CD4-positive, alpha-beta T cell treated with Interleukin-15 for 4 hours (primary cell): ENCODE measurements around the gene CISTR.
A peak's percentile ranks its signal among the peaks of the same experiment; 100 is the strongest.
"Not testable (repeated sequence)": the region's sequence is repeated elsewhere in the genome, so short reads cannot be mapped to it uniquely, and the experiment has no call there.

Experiments used
- DNase-seq: peaks from one replicate; pipeline ENCODE4 v3.0.0-alpha.2; 2020; ENCODE audit warnings: low spot score

The CISTR gene

GRCh38 chr12:53762793-53763192, 11.0 kb upstream of the CISTR start:
- not testable (repeated sequence) for DNase-seq

GRCh38 chr12:53761306-53761705, 9.5 kb upstream of the CISTR start:
- DNase-seq = no peak

DNA sequence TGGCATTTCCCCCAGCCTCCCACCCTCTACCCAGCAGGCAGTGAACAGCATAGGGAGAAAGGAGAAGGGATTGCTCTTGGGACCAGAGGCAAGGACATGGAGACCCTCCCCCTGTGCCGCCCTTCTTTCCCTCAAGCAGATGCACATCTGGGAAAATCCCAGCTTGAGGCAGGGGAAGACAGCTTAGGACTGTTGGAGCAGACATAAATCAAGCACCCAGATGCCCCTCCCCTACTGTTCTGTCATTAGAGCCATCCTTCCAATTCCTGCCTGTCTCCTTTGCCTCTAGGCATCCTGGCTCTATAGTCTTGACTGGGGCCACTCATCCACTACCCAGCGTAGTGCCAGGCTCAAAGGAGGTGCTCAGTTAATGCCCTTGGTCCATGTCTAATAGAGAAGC, 7.5 kb upstream of the CISTR start:
- DNase-seq = no peak

- DNase-seq = no peak
Observed at GRCh38 chr12:53758730-53759103, 6.9 kb upstream of the CISTR start.

DNA sequence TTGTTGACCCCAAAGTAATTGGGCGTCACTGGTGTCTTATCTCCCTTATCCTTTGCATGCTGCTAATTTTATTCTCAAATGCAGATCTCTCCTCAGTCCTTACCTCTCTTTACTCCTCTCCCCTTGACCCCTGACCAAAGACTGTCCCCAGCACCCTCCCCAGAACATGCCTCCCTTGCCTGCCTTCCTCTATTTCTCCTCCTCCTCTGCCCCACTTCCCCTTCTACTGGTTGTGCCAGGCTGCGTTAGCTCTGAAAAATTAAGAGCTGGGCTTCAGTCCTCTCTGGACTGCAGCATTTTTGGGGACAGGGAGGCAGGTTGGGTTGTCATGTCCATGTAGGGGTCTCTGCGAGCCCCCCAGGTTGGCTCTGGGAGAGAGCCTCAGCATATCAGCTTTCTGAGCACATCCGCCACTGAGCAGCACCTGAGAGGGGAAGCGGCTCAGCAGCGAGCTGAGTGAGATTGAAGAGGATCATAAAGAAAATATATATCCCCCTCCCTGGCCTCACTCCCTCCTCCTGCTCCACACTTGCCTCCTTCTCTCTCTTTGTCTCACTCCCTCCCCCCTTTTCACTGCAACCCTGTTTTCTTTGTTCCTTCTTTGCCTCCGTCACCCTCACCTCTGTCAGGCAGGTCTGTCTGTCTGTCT, 6.4 kb upstream of the CISTR start:
- DNase-seq = no peak

DNA sequence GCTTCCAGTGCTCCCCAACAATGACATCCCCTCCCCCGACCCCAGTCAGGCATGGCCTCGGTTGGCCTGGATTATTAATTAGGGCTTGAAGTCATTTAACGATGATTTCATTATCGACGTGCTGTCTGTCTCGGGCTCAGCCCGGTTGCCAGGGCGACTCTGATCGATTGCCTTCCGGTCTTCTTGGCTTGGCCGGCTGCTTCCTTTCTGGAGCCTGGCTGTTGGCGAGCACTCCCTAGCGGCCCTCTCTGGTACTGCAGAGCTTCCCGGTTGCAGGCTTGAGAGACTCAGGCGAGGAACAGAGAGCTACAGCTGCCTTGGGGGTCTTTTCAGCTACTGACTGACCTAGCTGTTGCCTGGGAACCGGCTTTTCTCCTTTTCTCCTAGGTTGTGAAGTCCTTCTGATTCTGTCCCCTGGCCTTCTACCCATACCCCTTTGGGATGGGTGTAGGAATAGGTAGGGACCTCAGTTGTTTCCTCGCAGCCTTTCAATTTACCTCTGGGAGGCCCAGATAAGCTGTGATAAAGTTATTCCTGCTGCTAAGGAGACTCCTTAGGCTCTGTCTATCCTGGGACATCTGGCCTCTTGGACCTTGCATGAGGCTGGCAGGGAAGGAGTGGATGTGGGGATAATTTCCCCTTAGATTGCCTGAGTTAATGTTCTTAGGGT, 5.5 kb upstream of the CISTR start:
- peak; percentile 82 for DNase-seq

- DNase-seq = no peak
Observed at GRCh38 chr12:53756300-53757100, 4.7 kb upstream of the CISTR start.

- no peak for DNase-seq
Observed at GRCh38 chr12:53755893-53756292, 4.1 kb upstream of the CISTR start.

GRCh38 chr12:53755451-53755891, 3.7 kb upstream of the CISTR start:
- no peak for DNase-seq

DNA sequence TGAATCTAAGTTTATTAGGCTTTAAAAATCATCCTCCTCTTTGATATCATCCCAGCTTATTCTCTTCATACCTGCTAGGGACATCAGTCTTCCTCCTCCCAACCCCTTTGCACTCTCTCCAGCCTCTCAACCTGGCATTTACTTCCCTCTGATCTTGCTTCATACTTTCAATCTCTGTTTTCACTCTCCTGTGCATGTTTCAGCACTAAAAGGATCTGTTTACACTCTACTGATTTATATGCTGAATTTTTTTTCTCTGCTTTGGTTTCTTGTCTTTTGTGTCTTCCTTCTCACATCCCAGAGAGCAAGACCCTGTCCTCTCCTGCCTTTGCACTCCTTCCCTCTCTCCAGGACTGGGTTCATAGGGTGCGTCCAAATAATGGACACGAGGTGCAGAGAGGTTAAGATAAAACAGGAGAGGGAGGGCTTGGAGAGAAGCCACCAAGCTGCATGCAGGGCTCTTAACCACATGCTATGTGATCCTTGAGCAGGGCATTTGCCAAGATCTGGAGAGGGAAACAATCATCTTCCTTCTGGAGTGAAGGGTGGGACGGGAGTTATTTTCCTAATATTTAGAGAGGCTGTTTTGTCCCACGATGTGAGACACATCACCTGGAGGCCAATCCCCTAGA, 3.0 kb upstream of the CISTR start:
- DNase-seq = no peak

GRCh38 chr12:53754188-53754585, 2.4 kb upstream of the CISTR start:
- DNase-seq = no peak

GRCh38 chr12:53752621-53753020, 842 bp upstream of the CISTR start:
- DNase-seq = no peak

DNA sequence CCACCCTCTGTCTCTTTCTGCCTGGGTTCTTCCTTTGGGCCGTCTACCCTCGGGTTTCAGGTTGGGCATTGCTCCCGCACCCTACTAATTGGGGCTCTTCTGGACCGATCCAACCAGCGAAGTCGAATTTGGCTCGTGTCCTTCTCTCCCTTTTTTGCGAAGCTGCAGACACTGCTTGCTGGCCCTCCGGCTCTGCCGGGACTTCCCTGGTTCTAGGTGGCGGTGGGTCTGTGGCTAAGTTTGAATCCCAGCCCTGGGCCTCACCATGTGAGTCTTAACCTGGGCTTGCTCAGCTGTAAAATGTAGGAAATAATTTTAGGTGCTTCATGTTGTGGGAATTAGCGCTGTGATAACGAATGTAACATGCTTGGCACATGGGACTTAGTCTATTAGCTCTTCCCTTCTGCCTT, 418 bp upstream of the CISTR start:
- DNase-seq = no peak

GRCh38 chr12:53750812-53751335, 905 bp downstream of the CISTR start:
- no peak for DNase-seq

DNA sequence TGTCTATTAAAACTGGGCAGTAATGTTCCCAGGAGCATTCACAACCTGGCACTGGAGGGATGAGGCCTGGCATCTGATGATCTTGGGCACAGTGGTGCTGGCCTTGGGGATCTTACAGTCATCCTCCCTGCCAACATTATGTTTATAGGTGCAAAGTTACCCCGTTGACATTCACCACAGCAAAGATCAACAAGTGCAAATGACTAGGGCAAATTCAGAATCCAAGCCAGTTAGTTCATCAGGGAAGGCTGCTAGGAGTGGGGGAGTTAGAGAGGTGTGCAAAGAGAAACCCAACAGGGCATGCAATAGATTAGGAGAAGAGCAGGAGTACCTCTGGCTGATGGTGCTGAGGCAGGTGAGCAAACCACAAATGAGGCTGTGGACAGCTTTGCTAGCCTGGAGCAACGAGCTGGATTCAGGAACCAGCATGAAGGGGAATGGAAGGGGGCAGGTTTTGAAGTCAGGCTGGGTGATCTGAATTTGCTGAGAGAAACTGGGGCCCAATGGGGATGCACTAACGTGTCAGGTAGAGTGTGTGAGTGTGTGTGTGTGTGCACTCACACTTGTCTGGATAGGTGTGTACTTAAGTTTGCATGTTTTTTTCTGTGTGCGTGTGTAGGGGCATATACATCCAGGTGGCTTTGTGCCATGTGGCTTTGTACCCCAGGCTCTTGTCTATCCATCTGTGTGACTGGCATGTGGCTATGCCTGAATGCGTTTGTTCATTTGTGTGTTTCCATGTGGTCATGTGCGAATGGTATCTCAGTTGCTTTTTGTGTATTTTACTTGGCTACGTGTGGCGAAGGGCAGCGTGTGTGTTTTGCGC, 1.6 kb downstream of the CISTR start:
- no peak for DNase-seq

- no peak for DNase-seq
Observed at GRCh38 chr12:53748072-53748840, 3.5 kb downstream of the CISTR start.

DNA sequence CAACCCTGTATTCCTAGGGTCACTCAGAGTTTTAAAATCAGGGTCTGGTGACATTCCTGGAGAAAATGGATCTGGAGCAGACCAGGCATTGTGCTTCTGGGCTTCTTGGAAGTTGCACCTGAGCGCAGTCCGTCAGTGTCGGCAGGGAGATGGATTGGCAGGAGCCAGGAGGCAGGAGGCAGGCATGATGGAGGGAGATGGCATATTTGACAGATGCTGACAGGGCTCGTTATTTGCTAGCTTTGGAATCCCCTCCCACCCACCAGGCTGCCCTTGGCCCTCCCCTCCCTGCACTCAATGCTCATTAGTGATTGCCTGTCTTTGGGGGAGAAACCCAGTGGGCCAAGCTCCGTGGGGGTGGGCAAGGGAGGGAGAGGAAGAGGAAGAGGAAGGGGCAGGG, 4.7 kb downstream of the CISTR start:
- no peak for DNase-seq

GRCh38 chr12:53746592-53747092, 5.1 kb downstream of the CISTR start:
- DNase-seq = peak; percentile 86

DNA sequence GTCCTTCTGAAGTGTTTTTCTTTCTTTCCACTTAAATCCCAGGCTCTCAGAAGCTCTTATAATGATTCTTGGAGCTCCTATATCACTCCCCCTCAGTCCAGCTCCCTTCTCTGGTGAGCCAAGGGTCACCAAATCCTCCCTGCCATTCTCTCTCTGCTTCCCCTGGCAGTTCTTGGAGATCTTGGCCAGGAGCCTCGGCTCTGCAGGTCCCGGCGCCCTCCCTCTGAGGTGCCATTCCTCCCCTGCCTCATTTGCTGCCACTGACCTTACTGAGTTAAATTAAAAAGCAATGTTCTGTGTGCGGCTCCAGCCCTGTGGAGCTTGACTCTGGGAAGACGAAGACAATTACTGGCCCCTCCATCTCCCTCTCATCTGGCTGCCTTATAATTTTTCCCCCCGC, 7.0 kb downstream of the CISTR start:
- no peak for DNase-seq

DNA sequence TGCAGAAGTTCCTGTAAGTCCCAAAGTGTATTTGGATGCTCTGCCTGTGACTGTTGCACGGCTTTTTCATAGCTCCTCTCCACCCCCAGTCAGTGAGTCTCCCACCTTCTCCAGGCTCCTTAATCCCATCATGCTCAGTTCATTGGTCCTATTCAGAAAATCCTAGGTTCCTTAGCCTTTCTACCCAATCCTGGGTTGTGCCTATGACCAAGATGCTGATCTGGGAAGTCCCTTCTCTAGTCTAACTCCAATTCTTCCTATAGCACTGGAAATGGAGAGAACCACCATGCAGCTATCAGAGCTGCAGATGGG, 7.7 kb downstream of the CISTR start:
- no peak for DNase-seq
